Liver (tissue), 9 donors: ENCODE measurements around the gene DUSP23. TPM values are rescaled to one million over a fixed set of nuclear protein-coding genes. Genes with fewer than 3 reads are reported as not detected.

Experiments
- DNase-seq: peaks from one replicate; pipeline ENCODE4 v3.0.0-alpha.2; 2017; ENCODE audit warnings: low spot score
- H3K27ac ChIP-seq, 2 donors: one replicate each; pipeline ENCODE4 v1.7.0; 2013; ENCODE audit warnings: inconsistent platforms in 2 of 2, low read length in 2 of 2, control low read depth in 1 of 2, low read depth in 1 of 2, mild to moderate bottlenecking in 1 of 2
- H3K27me3 ChIP-seq, 4 donors: one replicate each; pipeline versions ENCODE4 v1.6.1 to v1.7.0; 2013; ENCODE audit warnings: low read length in 3 of 4, inconsistent platforms in 1 of 4, mild to moderate bottlenecking in 1 of 4, moderate library complexity in 1 of 4; ENCODE audit not compliant: control insufficient read depth in 4 of 4, insufficient read depth in 4 of 4
- H3K36me3 ChIP-seq, 4 donors: one replicate each; pipeline versions ENCODE4 v1.6.1 to v1.7.0; 2013; ENCODE audit warnings: low read length in 3 of 4, mild to moderate bottlenecking in 3 of 4, low read depth in 1 of 4, moderate library complexity in 1 of 4; ENCODE audit not compliant: control insufficient read depth in 4 of 4, insufficient read depth in 3 of 4
- H3K4me1 ChIP-seq, 4 donors: one replicate each; pipeline versions ENCODE4 v1.6.1 to v1.7.0; 2013; ENCODE audit warnings: low read length in 3 of 4, mild to moderate bottlenecking in 3 of 4, moderate library complexity in 1 of 4; ENCODE audit not compliant: control insufficient read depth in 4 of 4, insufficient read depth in 4 of 4
- H3K4me3 ChIP-seq, 3 donors: one replicate each; pipeline versions ENCODE4 v1.6.1 to v1.7.0; 2013; ENCODE audit warnings: low read length in 3 of 3, control low read depth in 1 of 3, low read depth in 1 of 3, mild to moderate bottlenecking in 1 of 3
- H3K9ac ChIP-seq, 2 donors: one replicate each; pipeline ENCODE4 v1.7.0; 2013; ENCODE audit warnings: low read length in 2 of 2, mild to moderate bottlenecking in 2 of 2, moderate library complexity in 2 of 2, control low read depth in 1 of 2, low read depth in 1 of 2
- H3K9me3 ChIP-seq, 4 donors: one replicate each; pipeline versions ENCODE4 v1.6.1 to v1.7.0; 2013; ENCODE audit warnings: low read length in 3 of 4; ENCODE audit not compliant: control insufficient read depth in 4 of 4
- ATF3 ChIP-seq: IDR thresholded peaks from 2 replicates; pipeline ENCODE4 v1.6.1; 2016; ENCODE audit warnings: antibody characterized with exemption
- CTCF ChIP-seq: fragments of 150-350 bp; IDR thresholded peaks from 2 replicates; pipeline ENCODE4 v1.5.1; 2017; ENCODE audit warnings: improper control_type of control experiment, low read depth, low read length; ENCODE audit not compliant: missing input control
- EGR1 ChIP-seq, 2 donors: IDR thresholded peaks; 2 replicates each; pipeline ENCODE4 v1.6.1; 2016 to 2018; ENCODE audit warnings: antibody characterized with exemption in 2 of 2, low read depth in 2 of 2
- FOXA1 ChIP-seq: IDR thresholded peaks from 2 replicates; pipeline ENCODE4 v1.6.1; 2016; ENCODE audit warnings: antibody characterized with exemption
- FOXA2 ChIP-seq: IDR thresholded peaks from 2 replicates; pipeline ENCODE4 v1.6.1; 2016; ENCODE audit warnings: antibody characterized with exemption
- GABPA ChIP-seq, 2 donors: IDR thresholded peaks in 1 of 2; conservative IDR thresholded peaks in 1 of 2; 2 replicates each; pipeline ENCODE4 v1.6.1; 2016; ENCODE audit warnings: antibody characterized with exemption in 2 of 2, mild to moderate bottlenecking in 1 of 2, moderate library complexity in 1 of 2
- HNF4A ChIP-seq, 2 donors: conservative IDR thresholded peaks; 2 replicates each; pipeline ENCODE4 v1.6.1; 2016; ENCODE audit warnings: antibody characterized with exemption in 2 of 2, mild to moderate bottlenecking in 2 of 2
- HNF4G ChIP-seq: IDR thresholded peaks from 2 replicates; pipeline ENCODE4 v1.6.1; 2016; ENCODE audit warnings: antibody characterized with exemption
- JUND ChIP-seq, 2 donors: IDR thresholded peaks; 2 replicates each; pipeline ENCODE4 v1.6.1; 2016; ENCODE audit warnings: antibody characterized with exemption in 2 of 2
- MAX ChIP-seq: IDR thresholded peaks from 2 replicates; pipeline ENCODE4 v1.6.1; 2016; ENCODE audit warnings: antibody characterized with exemption
- NR2F2 ChIP-seq: IDR thresholded peaks from 2 replicates; pipeline ENCODE4 v1.6.1; 2016; ENCODE audit warnings: antibody characterized with exemption
- RAD21 ChIP-seq, 2 donors: IDR thresholded peaks; 2 replicates each; pipeline ENCODE4 v1.6.1; 2016; ENCODE audit warnings: antibody characterized with exemption in 2 of 2, mild to moderate bottlenecking in 2 of 2
- REST ChIP-seq: IDR thresholded peaks from 2 replicates; pipeline ENCODE4 v1.6.1; 2016; ENCODE audit warnings: antibody characterized with exemption, mild to moderate bottlenecking
- RXRA ChIP-seq, 2 donors: IDR thresholded peaks; 2 replicates each; pipeline ENCODE4 v1.6.1; 2017 to 2018; ENCODE audit warnings: antibody characterized with exemption in 2 of 2, mild to moderate bottlenecking in 1 of 2
- SP1 ChIP-seq: IDR thresholded peaks from 2 replicates; pipeline ENCODE4 v1.6.1; 2018; ENCODE audit warnings: antibody characterized with exemption, mild to moderate bottlenecking
- TAF1 ChIP-seq: conservative IDR thresholded peaks from 2 replicates; pipeline ENCODE4 v1.6.1; 2016; ENCODE audit warnings: antibody characterized with exemption, mild to moderate bottlenecking
- YY1 ChIP-seq: IDR thresholded peaks from 2 replicates; pipeline ENCODE4 v1.6.1; 2016; ENCODE audit warnings: antibody characterized with exemption, mild to moderate bottlenecking
- ZBTB33 ChIP-seq: IDR thresholded peaks from 2 replicates; pipeline ENCODE4 v1.6.1; 2016; ENCODE audit warnings: antibody characterized with exemption
- WGBS: extraction: QIAGEN DNeasy Blood & Tissue Kit; methylation state at CpG from one replicate; pipeline ENCODE4 v1.1.7; 2013; 5-methylcytosine and 5-hydroxymethylcytosine counted together
- polyA plus RNA-seq, 2 donors: library from polyadenylated mRNA; stranded (reverse) in 1 of 2; unstranded in 1 of 2; fragments of 200-250 nt in 1 of 2; fragments of >200 nt in 1 of 2; fragmentation: Nextera tagmentation in 1 of 2; extraction: Ambion mirVana in 1 of 2; gene quantifications; one replicate each; pipeline versions ENCODE4 v1.2.1 to v1.2.3, GENCODE V29; 2013 to 2015
- total RNA-seq, 2 donors: library from RNA; depleted of rRNA; stranded (reverse); fragments of >200 nt; gene quantifications; one replicate each; pipeline ENCODE4 v1.2.3, GENCODE V29; 2014
- donor health status: healthy.
- donor health status: healthy.
- donor health status: healthy.
- donor health status: healthy.
- donor health status: healthy.

Gene DUSP23
- total and polyA plus RNA-seq, 4 donors = 26.6 to 192 (median 113) TPM

GRCh38 chr1:159752135-159752580, 28.6 kb upstream of the DUSP23 start:
- no peak overlapping the region for H3K9ac ChIP-seq
- H3K36me3 ChIP-seq = no peaks in the 10 kb centered on the region
- H3K4me1 ChIP-seq = peaks cover 4 to 52% (median 42%) of the 10 kb centered on the region in 4 donors
- peak; percentile 94 to 95 for TF ChIP-seq JUND (IDR thresholded peaks at IDR 0.05)
- peak; percentile 65 to 76 for TF ChIP-seq RAD21 (IDR thresholded peaks at IDR 0.05)
- TF ChIP-seq GABPA (IDR thresholded peaks at IDR 0.05 in 1 of 2, conservative IDR thresholded peaks at IDR 0.05 in 1 of 2) = peak in 1 of 2 donors; percentile 65
- peak; percentile 45 for TF ChIP-seq TAF1
- TF ChIP-seq SP1 = peak; percentile 98
- peak; percentile 100 for TF ChIP-seq MAX
- TF ChIP-seq HNF4G = peak; percentile 86
- TF ChIP-seq NR2F2 = peak; percentile 92
- peak; percentile 88 to 97 for TF ChIP-seq EGR1 (IDR thresholded peaks at IDR 0.05; ENCODE audit: low read depth in 2 of 2)
- peak; percentile 96 for TF ChIP-seq ATF3
- peak; percentile 94 for TF ChIP-seq ZBTB33
- peak; percentile 94 for TF ChIP-seq HNF4A (conservative IDR thresholded peaks at IDR 0.05)
- peak; percentile 75 for TF ChIP-seq YY1
- TF ChIP-seq RXRA (IDR thresholded peaks at IDR 0.05) = peak; percentile 99
- peak; percentile 63 for TF ChIP-seq REST
- TF ChIP-seq FOXA2 = peak; percentile 73
- peak; percentile 82 for TF ChIP-seq FOXA1
- no peak for TF ChIP-seq CTCF
- H3K27ac ChIP-seq = peak overlapping the region; percentile 72 to 87
- H3K4me3 ChIP-seq = no peak overlapping the region
- no peaks in the 10 kb centered on the region for H3K27me3 ChIP-seq
- 17% methylated on average over 4 of the region's 4 CpGs for WGBS
- DNase-seq = peak; percentile 41
- H3K9me3 ChIP-seq = no peaks in the 10 kb centered on the region
